KBM-7 (cell line): ENCODE measurements around the gene SLC25A4.
"Not testable (repeated sequence)": the region's sequence is repeated elsewhere in the genome, so short reads cannot be mapped to it uniquely, and the experiment has no call there.

Experiments
- DNase-seq: peaks from one replicate; pipeline ENCODE4 v3.0.0-alpha.2; 2015
- in situ Hi-C: fragments of 300-500 bp; cut with MboI; formaldehyde crosslinking; loops from 2 replicates; pipeline ENCODE4 v1.14.3; 2020; ENCODE audit warnings: low sequenced_read_pairs, low pct_unique_long_range_greater_than_20kb, mixed read lengths

Gene SLC25A4

DNA sequence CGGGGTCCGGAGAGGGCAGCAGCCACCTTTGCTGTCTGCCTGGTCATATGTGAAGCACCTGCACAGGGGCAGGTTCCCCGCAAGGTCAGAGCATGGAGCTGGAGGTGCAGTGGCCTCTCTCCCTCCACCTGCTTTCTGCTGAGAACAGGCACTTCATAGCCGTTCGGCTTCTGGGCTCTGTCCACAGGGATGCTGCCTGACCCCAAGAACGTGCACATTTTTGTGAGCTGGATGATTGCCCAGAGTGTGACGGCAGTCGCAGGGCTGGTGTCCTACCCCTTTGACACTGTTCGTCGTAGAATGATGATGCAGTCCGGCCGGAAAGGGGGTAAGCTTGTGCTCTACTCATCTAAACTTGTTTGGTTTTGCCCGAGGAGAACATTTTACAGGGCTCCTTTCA lies 2.5 kb downstream of the SLC25A4 start:
- DNase-seq = no peak
- in situ Hi-C loops = no loop called here

DNA sequence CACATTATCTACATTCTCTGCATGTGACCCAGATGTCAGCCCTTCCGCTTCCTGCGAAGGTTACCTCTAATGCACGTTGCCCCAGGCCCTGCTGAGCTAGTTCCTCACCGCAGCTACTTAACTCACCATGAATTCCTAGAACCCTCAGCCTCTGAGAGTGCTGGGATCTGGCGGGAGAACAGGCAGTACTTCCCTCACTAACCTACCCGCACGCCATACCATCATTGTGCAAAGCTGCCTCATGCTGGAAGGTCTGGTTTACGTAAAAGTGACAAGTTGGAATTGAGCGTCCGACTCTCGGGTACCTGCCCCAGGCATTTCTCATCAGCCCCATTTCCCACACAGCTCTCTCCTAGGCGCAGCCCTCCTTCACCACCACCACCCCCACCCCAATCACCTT lies 6.3 kb downstream of the SLC25A4 start:
- in situ Hi-C loops = no loop called here
- DNase-seq = no peak

DNA sequence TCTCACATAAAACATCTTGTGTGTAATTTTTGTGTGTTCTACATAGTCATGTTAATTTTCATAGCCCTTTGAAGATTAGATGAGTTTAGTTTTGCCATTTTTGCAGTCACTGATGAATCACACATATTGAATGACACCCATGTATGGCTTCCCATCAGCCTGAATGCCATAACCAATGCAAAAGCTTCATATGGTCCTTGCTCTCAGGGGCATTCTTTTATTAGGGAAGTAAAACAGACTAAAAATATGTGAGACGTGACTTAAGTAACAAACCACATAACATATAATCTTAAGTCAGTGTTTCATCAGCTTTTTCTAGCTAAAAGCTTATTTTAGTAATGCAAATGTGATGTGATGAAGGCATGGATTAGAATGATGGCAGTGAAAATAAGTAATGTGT lies 8.2 kb downstream of the SLC25A4 start:
- in situ Hi-C loops = no loop called here
- no peak for DNase-seq

DNA sequence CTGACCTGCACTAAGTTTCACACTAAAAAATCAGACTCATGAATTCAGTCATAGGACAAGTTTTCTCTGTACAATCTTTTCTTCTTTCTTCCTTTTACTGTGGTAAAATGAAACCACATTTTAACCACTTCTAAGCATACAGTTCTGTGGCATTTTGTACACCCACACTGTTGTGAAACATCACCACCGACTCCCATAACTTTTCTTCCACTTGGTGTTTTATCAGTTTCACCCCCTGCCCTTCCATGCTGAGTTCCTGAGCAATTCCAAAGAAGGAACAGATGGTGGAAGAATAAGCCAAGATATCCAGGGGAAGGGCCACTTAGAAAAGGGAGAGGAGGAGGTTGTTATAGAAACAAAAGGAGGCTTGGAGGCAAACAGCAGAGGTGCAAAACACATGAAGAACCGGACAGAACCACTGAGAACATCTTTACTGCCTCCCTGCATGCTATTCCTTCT lies 22.6 kb downstream of the SLC25A4 start:
- peak; percentile 44 for DNase-seq
- in situ Hi-C loops = no loop called here

DNA sequence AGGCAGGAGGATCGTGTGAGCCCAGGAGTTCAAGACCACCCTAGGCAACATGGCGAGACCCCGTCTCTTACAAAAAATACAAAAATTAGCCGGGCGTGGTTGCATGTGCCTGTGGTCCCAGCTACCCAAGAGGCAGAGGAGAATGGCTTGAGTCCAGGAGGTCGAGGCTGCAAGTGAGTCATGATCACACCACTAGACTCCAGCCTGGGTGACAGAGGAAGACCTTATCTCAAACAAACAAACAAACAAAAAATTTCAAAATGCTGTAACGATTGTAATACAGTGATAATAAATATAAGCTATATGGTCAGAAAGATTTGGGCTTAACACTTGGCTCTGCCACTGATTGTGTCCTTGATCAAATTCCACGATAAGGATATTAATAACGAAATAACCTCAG lies 24.2 kb downstream of the SLC25A4 start:
- DNase-seq = no peak
- in situ Hi-C loops = no loop called here

DNA sequence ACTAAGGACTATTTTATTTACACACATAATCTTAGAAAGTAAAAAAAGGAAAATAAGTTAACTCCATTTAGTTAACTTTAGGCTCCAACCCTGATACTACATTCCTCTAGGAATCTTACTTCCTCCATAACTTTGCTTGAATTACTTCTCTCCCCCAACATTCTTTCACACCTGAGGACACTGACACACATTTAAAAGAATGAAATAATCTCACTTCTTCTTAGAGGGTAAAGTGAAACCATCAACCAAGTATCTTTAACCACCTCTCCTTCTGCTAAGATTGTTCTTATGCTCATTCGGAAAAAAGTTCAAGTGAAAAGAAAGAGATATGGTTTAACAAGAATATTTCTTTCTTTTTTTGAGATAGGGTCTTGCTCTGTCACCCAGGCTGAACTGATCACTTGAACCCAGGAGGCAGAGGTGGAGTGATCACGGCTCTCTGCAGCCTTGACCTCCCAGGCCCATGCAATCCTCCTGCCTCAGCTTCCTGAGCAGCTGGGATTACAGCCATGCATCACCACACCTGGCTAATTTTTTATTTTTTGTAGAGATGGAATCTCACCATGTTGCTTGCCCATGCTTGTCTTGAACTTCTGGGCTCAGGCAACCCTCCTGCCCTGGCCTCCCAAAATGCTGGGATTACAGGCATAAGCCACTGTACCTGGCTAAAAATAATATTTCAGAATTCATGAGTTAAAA lies 28.5 kb downstream of the SLC25A4 start:
- DNase-seq = no peak
- in situ Hi-C loops = no loop called here

DNA sequence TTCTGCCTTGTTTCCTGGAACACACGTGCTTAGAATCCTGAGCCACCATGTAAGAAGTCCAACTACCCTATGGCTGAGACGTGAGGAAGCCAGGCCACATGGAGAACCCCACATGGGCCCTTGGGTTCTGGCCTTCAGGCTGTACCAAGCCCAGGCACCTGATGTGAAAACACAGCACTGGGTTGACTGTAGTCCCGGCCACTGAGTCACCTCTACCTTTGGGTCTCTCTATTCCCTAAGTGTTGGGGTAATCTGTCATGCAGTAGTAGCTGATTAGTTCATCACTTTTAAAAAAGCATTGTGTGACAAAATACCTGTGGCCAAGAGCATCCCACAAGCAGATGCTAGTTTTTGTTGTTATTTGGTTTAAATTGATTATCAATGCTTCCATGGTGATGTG lies 36.4 kb downstream of the SLC25A4 start:
- no peak for DNase-seq
- in situ Hi-C loops = no loop called here

DNA sequence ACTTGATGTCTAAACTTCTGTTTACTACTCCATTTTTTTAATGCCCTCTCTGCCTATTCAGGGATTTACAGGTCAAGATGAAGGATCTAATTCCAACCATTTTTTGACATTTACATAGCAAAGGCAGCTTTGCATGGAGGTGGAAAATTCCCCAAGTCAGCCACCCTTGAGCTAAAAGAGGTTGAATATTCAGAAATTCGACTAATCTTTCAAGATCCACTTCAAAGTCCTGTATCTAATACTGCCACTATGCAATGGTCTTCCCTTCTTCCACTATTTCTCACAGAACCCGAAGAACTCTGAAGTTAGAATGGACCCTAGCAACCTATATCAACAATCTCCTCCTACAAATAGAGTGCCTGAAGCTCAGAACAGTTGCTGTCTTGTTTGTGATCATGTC lies 39.2 kb downstream of the SLC25A4 start:
- no peak for DNase-seq
- in situ Hi-C loops = no loop called here

DNA sequence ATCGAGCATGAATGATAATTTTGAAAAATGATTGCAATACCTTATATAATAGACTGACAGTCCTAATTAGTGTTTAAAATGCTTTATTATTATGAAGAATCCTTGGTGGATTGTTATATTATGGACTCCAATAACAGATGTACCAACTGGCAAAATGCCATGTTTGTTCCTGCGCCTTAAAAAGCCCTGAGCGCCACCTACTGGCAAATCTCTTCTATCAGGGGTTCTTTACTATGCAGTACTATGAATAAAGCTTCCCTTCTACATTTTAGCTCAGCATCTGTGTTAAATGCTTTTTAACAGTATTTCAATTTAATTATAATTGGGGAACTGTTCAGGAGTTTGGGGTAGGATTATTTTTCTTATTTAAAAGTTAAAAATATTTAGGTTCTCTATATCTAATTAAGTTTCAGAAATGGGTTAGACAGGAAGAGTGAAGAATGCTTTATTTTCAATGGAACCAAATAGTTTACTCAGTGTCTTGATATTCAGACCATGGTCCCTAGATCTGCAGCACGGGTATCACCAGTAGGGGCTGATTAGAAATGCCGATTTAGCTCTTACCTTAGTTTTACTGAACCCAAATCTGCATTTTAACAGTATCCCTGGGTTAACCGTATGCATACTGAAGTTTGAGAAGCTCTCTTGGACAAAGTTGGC lies 40.7 kb downstream of the SLC25A4 start:
- DNase-seq = peak; percentile 69
- in situ Hi-C loops = no loop called here

DNA sequence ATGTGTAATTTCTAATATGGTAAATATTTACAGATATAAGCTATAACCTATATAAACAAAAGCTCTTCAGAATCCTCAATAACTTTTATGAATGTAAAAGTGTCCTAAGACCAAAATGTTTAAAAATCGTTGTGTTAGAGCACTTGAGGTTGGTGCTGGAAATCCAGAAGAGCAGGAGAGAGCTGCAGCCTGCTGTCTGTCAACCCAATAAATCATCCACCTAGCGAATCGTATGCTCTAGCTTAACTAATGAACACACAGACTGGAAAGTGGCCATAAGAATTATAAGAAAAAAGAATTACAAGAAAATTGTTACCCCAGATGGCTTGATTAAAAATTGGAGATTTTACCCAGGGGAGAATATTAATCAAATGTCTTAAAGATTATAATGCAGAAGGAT lies 43.7 kb downstream of the SLC25A4 start:
- in situ Hi-C loops = no loop called here
- no peak for DNase-seq

DNA sequence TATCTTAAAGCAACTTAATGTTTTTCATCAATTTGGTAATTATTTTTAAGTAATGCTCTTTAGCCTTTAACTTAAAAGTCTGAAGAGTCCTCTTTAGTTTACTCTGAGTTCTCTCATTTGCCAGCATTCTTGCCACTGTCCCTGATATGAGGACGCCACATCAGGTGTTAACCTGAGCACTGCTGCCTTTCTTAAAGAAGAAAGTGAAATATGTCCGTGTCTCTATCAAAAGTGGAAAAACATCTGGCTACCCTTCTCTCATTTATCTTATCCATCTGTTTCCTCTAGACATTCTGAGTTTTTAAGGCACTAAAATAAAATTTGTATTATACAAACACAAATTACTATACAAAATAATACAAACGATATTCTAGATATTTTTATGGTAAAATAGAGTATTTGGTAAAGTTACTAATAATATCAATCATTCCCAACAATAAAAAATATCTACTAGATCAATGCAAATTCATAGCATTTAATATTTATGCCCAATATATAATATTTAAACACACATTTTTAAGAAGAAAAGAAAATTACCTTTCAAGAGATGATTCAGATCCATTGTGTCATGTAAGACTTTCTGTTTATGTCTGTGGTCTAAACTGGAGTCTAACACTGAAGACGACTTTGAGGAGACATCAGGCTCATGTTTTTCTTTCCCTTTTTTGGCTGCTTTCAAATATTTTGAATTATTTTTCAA lies 46.7 kb downstream of the SLC25A4 start:
- DNase-seq = no peak
- in situ Hi-C loops = no loop called here

DNA sequence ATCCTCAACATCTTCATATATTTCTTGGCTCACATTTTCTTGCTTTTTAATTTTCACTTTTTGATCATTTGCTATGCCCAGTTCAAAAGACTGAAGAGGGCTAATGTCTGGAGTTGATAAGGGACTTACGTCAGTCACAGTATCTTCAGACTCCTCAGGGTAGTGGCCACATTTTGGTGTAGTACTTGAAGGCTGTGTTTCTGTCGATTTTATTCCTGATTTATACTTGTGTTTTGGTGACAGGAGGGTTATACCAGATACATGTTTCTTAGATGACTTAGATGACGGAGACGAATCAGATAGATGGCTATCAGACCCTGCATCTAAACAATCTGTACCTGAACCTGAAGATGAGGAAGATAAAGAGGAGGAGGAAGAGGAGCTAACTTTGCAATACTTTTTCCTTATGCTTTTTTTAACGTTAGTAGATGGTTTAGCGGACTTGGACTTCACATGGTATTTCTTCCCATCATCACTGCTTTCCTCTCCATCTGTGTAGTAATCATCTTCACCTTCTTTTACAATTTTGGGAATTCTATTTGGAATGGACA lies 47.3 kb downstream of the SLC25A4 start:
- in situ Hi-C loops = no loop called here
- DNase-seq = no peak

DNA sequence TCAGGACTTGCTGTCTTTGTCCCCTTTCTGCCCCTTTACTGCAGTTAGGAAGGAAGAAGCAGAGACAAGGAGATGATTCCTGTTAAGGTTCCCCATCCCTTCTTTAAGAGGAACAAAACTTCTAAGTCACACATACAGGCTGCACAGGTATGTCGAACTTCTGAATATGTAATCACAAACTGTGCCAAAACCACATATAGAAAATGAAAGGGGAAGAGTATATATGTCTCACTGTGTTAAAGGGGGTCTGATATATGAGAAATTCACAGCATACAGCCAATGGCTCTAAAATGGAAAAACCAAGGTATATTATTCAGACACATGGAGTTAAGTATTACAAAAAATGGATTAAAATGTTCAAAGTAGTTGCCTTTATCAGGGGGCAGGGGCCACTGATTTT lies 49.0 kb downstream of the SLC25A4 start:
- no peak for DNase-seq
- in situ Hi-C loops = no loop called here

DNA sequence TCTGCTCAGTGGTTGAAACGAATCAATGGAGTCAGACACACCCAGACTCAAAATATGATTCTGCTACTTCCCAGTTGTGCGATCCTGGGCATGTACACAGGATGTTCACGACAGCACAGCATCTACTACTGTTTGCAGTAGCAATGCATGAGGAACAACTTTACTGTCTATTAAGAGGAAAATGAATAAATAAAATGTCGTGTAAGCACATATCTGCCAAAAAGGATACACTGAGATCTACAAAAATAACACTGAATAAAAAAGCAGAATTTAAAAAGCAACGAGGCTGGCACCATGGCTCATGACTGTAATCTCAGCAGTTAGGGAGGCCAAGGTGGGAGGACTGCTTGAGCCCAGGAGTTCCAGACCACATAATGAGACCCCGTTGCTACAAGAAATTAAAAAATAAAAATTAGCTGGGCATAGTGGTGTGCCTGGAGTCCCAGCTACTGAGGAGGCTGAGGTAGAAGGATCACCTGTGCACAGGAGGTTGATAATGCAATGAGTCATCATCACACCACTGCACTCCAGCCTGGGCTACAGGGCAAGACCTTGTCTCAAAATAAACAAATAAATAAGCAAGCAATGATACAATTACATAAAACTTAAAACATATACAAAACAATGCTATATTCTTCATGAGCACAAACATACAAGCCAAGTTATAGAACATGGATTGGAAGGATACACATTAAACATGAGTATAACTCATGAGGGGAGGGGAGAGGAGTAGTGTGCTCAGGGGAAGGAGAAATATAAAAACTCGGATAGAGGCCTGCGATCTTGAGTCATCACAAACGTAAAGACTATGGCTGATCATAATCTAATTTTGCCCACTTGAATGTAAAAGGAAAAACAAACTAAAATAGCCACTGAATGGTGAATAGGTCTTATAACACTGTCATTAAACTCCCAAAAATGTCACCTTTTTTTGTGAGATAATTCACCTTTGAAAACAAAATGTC lies 52.1 kb downstream of the SLC25A4 start:
- in situ Hi-C loops = no loop called here
- no peak for DNase-seq

DNA sequence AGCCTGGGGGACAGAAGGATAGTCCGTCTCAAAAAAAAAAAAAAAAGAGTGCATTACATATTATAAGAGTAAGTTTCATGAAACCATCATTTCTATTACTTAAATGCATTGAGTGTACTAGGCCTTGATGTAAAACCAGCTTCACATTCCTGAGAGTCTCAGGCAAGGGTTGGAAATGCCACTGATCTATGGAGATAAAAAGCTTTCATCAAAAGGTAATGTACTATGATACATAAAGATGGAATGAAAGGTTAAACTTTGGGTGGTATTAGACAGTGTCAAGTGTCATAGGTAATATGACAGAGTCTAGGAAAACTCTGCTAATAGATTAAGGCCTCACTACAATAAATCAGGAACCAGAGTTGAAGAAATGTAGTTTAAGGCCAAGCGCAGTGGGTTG lies 53.4 kb downstream of the SLC25A4 start:
- in situ Hi-C loops = no loop called here

DNA sequence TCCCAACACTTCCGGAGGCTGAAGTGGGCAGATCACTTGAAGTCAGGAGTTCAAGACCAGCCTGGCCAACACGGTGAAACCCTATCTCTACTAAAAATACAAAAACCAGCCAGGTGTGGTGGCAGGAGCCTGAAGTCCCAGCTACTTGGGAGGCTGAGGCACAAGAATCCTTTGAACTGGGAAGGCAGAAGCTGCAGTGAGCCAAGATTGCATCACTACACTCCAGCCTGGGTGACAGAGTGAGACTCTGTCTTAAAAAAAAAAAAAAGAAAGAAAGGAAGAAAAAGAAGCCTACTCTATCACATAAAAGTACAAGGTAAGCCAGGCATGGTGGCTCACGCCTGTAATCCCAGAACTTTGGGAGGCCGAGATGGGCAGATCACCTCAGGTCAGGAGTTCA lies 55.1 kb downstream of the SLC25A4 start:
- DNase-seq, in situ Hi-C loops: not testable (repeated sequence)

More for the DNA sequence above, 53.4 kb downstream of the SLC25A4 start:
- DNase-seq = no peak
